GM08714 (cell line): ENCODE data around the gene ADAMTS12.
A peak's percentile ranks its signal among the peaks of the same experiment; 100 is the strongest.
"Not testable (repeated sequence)": the region's sequence is repeated elsewhere in the genome, so short reads cannot be mapped to it uniquely, and the experiment has no call there.

Experiments
- H3K4me3 ChIP-seq: fragments of 200-500 bp; sonication (Bioruptor generic); 2 replicates; pipeline ENCODE4 v1.5.1; 2014; ENCODE audit warnings: mild to moderate bottlenecking, low read length, inconsistent platforms
- ZNF274 ChIP-seq: IDR thresholded peaks from 2 replicates; pipeline ENCODE4 v1.6.1; 2012; ENCODE audit warnings: mild to moderate bottlenecking, low read depth, low read length

ADAMTS12 gene

DNA sequence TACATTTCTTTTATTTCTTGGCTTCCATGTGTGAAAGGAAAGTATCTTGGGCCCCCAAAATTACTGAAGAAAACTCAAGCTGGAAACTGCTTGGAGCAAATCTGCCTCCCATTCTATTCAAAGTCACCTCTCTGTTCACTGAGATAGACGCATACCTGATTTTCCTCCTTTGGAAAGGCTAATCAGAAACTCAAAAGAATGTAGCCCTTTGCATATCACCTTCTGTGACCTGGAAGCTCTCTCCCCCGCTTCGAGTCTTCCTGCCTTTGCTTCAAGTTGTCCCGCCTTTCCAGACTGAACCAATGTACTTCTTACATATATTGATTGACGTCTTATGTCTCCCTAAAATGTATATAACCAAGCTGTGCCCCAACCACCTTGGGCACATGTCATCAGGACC is 39.3 kb upstream of the ADAMTS12 start:
- no peak overlapping the region for H3K4me3 ChIP-seq
- no peak for TF ChIP-seq ZNF274

GRCh38 chr5:33929925-33930690 is 38.3 kb upstream of the ADAMTS12 start:
- no peak for TF ChIP-seq ZNF274
- H3K4me3 ChIP-seq, result no peak overlapping the region

DNA sequence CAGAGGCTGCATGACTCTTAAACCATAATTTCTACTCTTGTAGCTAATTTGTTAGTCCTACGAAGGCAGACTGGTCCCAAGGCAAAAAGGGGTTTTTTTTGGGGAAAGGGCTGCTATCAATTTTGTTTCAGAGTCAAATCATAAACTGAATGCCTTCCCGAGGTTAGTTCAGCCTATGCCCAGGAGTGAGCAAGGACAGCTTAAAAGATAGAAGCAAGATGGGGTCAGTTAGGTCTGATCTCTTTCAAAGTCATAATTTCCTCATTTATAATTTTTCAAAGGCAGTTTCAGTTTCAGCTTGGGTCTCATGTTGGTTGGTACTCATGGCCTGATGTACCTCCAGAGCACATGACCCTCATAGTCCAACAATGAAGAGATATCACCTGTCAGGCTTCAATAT is 36.5 kb upstream of the ADAMTS12 start:
- H3K4me3 ChIP-seq, result no peak overlapping the region
- TF ChIP-seq ZNF274, result no peak

- TF ChIP-seq ZNF274, result no peak
- H3K4me3 ChIP-seq, result no peak overlapping the region
Observed at GRCh38 chr5:33927685-33928084, 35.9 kb upstream of the ADAMTS12 start.

GRCh38 chr5:33925278-33925677 is 33.5 kb upstream of the ADAMTS12 start:
- no peak overlapping the region for H3K4me3 ChIP-seq
- no peak for TF ChIP-seq ZNF274

DNA sequence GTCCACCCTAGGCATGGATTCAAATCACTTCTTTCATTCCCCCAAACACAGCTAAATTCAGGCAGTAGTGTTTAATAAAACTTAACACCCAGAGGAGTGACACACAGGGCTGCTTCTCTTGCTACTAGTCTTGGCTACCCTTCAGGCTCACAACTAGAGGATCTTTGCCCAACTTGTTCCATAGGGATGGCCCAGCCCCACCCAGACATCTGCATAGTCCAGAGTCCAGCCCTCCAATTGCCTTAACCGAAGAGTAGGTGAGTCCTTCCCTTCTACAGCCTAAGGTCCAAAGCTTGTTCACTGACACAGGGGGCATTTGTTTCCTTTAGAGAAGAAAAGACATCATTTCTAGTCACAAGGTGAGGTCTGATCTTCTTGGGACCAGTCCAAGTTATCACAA is 29.2 kb upstream of the ADAMTS12 start:
- no peak for TF ChIP-seq ZNF274
- H3K4me3 ChIP-seq, result no peak overlapping the region

DNA sequence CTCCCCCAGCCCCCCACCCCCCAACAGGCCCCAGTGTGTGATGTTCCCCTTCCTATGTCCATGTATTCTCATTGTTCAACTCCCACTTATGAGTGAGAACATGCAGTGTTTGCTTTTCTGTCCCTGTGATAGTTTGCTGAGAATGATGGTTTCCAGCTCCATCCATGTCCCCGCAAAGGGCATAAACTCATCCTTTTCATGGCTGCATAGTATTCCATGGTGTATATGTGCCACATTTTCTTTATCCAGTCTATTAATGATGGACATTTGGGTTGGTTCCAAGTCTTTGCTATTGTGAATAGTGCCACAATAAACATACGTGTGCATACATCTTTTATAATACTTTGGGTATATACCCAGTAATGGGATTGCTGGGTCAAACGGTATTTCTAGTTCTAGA is 23.1 kb upstream of the ADAMTS12 start:
- not testable (repeated sequence) for H3K4me3 ChIP-seq

DNA sequence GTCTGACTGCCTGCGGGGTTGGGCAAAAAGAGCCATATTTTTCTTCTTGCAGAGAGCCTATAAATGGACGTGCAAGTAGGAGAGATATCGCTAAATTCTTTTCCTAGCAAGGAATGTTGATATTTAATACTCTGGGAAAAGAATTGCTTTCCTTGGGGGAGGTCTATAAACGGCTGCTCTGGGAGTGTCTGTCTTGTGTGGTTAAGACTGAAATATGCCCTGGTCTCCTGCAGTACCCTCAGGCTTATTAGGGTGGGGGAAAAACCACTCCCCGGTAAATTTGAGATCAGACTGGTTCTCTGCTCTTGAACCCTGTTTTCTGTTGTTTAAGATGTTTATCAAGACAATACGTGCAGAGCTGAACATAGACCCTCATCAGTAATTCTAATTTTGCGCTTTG is 14.5 kb upstream of the ADAMTS12 start:
- H3K4me3 ChIP-seq, result not testable (repeated sequence)

GRCh38 chr5:33905381-33905780 is 13.6 kb upstream of the ADAMTS12 start:
- TF ChIP-seq ZNF274, result no peak
- H3K4me3 ChIP-seq, result no peak overlapping the region

- TF ChIP-seq ZNF274, result no peak
Observed at GRCh38 chr5:33903118-33903517, 11.3 kb upstream of the ADAMTS12 start.

GRCh38 chr5:33901156-33901555 is 9.4 kb upstream of the ADAMTS12 start:
- TF ChIP-seq ZNF274, result no peak
- no peak overlapping the region for H3K4me3 ChIP-seq

More at GRCh38 chr5:33903118-33903517, 11.3 kb upstream of the ADAMTS12 start:
- no peak overlapping the region for H3K4me3 ChIP-seq

DNA sequence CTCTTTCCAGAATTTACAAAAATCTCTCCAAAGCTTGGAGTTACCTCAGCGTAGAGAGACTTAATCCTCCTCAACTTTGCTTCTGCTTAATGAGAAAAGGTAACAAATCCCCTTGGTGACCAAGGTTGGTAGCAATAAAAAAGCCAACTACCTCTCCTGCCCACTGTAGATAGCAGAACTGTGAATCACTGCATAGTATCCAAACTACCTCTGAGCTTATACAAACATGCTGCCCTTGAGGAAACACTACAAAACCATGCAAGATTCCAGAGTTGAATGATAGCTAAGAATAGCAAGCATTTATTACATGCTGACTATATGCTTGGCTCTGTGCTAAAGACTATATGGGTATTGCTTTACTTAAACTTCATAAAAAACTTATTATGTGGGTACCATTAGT is 2.8 kb upstream of the ADAMTS12 start:
- TF ChIP-seq ZNF274, result no peak
- no peak overlapping the region for H3K4me3 ChIP-seq

DNA sequence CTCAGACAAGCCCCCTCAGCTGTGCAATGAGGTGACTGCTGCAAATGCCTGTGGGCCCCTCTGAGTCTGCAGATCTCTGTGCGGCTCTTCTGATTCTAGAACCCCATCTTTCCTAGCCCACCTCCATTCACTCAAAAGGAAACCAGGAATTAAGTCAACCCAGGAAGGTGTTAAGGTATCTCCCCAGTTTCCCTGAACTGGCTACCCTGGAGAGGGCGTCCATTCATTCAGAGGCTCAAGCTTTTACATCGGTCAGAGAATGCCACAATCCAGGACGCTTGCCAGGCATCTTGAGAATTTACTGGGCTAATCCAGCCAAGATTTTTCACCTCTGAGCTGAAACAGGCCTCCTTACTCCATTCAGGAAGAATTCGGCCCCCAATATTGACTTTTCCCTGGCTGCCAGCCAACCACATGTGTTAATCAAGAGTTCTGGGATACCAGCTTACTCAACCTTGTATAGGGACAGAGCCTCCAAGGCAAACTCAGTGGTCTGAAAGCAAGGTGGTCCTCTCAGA is 889 bp upstream of the ADAMTS12 start:
- no peak overlapping the region for H3K4me3 ChIP-seq
- TF ChIP-seq ZNF274, result no peak

- TF ChIP-seq ZNF274, result no peak
- H3K4me3 ChIP-seq, result peak overlapping the region; percentile 71; the same call in 1 of the 2 replicates
Observed at GRCh38 chr5:33891446-33891787, 373 bp downstream of the ADAMTS12 start.

GRCh38 chr5:33890131-33891032 is 1.4 kb downstream of the ADAMTS12 start:
- no peak for TF ChIP-seq ZNF274
- H3K4me3 ChIP-seq, result peak overlapping the region; percentile 71; the same call in 1 of the 2 replicates
